Retina (tissue), 1 donor: ENCODE data around the gene FOXP4.

ENCODE experiments used
- DNase-seq: peaks from one replicate; pipeline ENCODE4 v3.0.0-alpha.2; 2016

FOXP4 gene

DNA sequence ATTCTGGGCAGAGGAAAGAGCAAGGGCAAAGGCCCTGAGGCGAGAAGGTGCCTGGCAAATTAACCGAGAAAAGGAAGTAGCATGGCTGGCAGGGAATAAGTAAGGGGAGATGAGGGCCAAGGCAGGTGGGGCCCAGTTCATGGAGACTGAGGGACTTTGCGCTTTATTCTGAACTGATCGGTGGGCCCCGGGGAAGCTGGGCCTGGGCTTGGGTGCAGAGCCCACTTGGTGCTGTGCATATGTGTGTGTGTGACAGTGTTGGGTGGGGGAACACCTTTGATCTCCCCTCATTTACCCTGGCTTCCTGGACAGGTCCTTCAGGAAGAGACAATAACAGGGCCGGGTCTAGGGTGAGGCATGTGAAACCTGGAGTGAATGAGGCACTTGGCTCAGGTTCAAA lies 89.2 kb downstream of the FOXP4 start:
- DNase-seq: no peak

DNA sequence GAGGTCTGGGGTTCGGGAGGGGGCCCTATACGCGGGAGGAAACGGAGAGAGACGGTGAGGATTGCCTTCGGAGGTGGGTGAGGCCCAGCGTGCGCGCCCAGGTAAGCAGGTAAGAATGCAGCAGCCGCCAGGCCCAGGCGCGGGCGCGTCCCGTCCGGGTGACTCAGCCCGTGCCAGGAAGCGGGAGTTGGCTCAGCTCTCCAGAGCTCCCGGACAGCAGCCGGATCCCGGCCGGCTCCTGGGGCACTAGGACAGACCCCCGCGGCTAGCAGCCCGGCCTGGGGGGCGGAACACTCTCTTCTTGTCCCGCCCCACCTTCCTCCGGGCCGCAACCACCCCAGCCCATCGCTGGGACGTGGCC lies 90.6 kb downstream of the FOXP4 start:
- DNase-seq: no peak

DNA sequence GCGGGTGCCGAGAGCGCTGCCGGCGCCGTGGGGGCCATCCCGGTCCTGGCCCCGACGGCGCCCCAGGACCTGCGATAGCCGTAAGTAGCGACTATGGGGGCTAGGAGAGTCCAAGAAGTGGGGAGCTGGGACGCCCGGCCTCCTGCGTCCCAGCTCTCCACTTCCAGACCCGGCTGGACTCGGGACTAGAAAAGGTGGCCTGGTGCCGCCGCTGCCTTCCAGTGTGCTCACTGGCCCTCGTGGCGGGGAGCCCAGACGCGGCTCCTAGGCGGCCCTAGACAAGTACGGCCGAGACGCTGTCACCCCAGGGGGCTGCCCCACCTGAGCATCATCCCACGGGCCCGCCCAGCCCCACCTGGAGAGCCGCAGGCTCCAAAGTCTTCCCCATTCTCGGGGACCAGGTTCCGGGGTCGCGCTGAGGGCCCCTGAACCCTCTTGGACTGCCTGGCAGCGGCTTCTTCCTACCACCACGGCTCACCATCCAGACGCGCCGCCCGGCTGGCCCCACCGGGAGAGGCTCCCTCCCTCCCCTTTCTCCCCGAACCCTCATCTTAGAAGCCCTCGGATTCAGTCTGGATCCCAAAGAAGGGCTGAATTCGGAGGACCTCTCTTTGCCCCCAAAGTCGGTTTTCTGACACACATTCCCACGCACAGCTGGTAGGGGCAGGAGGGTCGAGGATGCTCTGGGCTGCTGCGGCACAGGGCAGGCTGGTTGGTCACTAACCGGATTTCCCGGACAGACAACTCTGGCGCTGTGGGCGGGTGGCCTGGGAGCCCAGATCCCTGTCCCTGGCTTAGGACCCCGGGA lies 91.2 kb downstream of the FOXP4 start:
- peak; percentile 62 for DNase-seq

DNA sequence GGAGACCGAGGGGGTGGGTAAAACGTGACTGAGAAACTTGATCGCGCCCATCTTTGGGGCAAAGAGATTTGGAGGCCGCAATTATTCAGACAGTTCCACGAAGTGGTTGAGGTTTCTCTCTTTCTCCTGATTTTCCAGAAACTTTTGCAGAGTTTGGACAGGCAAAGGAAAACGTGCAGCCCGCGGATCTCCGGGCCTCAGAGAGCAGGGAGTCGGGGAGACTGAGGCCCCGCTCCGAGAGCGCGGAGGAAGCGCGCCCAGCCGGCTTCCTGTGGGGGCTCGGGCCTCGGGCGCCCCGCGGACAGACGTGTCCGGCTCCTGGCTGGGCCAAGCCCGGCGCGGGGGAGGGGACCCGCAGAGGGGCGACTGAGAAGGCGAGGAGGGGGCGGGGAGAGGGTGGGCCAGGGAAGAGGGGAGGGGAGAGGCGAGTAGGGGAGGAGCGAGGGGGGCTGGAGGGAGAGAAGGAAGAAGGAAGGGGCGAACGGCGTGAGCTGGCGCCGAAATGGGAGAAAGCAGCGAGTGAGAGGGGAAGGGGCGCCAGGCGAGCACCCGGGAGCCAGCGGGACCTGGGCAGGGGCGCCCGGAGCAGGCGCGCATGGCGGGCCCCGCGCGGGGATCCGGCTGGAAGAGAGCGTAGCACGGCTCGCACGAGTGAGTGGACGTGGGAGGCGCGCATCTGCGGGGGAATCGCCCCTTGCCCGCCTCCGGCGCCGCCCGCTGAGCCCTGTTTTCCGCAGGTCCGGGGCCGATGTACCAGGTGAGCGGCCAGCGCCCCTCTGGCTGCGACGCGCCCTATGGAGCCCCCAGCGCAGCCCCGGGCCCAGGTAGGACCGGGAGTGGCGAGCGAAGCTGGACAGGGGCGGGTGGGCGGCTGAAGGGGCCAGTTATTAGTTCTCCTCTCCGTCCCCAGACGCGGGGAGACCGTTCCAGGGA lies 92.1 kb downstream of the FOXP4 start, which contains the start of gene MDFI:
TSS of gene MDFI (plus strand) at position 467 of the 933 bp plus-strand sequence. CDS start at position 749, 282 bp downstream.
- DNase-seq: peak; percentile 63

DNA sequence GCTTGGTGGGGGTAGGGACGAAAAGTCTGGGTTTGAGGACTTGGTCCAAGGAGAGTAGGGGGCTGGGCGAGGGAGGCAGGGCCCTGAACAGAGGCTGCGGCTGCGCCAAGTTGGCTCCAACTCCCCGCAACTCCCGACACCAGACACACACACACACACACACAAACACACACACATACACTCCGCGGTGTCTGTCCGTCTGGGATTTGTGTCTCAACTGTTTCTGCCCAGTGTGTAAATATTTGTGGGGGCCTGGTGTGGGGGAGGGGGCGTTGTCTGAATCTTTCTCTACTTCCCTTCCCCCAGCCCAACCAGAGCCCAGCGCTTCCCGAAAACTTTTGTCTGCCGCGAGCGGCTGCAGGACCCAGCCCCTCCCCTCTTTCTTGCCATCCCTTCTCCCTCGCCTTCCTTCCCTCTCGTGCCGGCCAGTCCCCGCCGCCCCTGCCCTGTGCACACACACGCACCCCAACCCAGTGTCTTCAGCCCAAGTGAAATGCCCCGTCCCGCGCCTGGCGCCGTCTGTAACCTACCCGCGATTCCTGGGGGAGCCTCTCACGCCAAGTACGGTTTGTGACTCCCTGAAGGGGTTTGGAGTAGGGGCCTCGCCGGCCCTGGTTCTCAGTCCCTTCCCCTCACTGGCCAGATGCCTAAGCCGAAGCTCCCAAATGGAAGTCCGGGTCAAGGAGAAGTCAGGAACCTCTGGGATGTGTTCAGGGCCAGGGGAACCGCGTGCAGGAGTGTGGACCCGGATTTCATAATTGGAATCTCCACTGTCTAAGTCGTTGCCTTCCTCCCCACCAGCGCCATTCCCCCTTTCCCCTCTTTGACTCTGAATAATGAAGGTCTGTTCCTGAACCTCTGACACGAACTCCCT lies 93.0 kb downstream of the FOXP4 start:
- peak; percentile 65 for DNase-seq

DNA sequence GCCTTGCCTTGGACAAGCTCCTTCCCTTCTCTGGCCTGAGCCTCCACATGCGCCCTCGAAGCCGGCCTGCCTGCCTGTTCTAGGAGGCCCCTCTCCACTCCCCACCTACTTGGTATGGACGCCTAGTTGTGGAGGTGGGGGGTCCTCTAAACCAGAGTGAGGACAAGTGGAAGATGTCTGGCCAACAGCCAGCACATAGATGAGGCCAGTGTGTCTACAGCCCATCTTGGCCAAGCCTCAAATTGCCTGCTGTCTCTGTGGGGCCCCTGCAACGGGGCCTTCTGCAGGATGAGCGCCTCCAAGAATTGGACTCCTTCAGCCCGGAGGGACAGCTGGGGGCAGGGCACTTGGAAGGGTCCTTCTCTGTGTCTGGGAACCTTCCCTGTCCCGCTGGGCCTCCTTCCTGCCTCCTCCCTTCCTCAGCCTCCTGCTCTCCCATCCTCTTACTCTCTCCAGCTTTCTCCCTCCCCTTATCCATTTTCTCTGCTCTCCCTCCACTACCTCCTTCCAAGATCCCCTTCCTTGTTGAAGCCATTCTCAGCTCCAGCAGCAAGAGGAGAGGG lies 93.7 kb downstream of the FOXP4 start:
- peak; percentile 55 for DNase-seq

DNA sequence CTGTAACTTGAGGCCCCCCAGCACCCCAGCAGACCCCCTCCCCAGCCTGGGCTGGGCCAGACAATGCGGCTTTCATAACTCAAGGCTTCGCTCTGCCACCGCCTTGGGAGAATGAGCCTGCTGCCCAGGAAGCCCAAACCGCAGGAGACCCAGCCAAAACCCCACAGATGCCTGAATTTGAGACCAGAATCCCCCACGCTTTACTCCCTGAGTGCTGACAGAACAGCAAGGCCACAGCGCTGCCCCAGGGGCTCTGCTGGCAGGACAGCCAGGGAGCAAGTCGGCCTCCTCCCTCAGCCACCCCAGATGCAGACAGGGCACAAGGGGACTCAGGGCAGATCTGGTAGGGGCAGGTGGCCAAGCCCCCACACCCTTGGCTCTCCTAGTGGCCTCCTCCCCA lies 94.2 kb downstream of the FOXP4 start:
- DNase-seq: no peak

DNA sequence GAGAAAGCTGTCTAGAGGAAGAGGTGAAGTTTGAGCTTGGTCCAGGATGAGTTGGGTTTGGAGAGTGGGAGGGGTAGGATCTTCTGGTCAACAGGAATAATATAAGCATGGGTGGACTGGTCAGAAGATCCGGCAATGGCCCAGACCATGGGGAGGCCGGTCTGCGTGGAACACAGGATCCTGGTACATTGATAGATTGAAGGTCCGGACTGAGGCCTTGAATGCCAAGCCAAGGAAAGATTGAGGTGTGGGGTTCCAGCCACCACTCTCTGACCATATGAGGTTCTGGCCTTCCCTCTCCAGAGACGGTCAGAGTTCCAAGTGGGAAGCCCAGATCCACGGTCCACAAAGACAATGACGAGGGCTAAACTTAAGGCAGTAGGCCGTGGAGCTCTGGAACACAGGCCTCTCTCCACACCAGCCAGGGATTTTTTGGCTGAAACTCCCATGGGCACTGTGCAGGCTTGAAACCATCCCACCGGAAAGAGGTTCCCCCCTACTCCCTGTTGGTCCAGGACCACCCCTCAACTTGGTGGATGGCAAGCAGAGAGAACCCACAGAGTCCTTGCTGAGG lies 95.3 kb downstream of the FOXP4 start:
- no peak for DNase-seq

DNA sequence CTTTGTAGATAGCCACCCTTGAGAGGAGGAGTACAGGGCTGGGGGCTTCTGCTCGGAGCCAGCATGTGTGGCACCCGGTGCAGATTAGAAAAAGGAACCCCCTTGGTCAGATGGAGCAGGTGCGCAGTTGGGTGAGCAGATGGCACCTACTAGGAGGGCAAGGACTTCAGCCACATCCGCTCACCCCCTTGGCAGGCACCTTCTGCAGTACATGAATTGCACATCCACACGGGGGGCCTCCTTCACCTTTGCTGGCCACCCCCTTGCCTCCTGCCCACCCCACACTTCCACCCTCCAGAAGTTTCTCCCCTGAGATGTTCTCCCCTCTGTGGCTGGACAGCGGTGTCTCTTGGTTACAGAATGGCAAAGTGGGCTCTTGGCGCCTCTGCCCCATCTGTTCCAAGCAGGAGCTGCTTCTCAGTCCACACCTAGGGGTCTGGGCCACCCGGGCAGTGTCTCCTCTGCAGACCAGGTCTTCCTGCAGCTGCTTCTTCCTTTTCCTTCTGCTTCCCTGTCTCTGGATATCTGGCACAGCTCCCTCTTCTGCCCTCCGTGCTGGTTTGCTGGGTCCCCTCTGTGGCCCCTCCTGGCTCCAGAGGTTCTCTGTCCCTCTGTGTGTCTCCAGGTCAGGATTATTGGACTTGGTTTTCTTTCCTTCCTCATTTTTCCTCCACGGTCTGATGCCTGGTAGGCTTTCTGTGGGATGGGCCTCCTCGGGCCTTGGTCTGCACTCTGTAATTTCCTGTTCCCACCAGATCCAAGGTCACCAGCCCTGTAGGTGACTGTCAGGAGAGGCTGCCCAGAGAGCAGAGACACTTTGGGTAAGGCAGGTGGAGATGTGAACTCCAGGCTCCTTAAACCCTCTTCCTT lies 96.1 kb downstream of the FOXP4 start:
- DNase-seq: no peak

DNA sequence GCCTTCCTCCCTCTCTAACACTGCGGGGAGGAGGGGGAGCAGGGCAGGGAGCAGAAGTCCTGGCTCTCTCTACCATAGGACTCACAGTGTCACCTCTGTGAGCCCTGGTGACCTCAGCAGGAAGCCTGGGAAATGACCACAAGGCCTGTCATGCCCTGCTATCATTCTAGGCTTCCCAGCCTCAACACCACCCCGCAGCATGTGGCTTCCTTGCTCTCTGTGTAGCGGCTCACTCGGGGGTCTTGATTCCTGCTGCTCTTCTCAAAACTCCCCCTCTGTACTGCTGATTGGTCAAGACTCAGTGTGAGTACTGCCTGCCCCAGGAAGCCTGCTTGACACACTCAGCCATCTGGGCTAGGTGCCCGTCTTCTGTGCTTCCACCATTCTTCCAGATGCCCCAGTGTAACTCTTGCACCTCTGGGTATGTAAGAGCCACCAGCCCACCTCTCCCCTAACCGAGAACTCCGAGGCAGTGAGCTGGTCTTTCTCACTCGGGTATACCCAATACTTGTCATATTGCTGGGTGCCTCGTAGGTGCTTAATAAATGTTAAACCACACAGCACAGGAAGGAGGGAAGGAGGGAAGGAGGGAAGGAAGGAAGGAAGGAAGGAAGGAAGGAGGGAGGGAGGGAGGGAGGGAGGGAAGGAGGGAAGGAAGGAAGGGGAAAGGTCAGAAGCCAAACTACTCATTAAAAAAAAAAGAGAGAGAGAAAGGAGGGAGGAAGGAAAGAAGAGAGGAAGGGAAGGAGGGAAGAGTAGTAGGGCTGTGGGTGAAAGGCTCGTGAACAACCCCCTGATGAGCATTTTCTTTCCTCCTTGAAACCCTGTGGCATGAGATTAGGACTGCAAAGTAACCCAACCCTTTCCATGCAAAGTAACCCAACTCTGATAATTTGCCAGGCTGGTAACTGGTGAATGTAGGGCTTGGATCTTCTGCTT lies 97.0 kb downstream of the FOXP4 start:
- no peak for DNase-seq

DNA sequence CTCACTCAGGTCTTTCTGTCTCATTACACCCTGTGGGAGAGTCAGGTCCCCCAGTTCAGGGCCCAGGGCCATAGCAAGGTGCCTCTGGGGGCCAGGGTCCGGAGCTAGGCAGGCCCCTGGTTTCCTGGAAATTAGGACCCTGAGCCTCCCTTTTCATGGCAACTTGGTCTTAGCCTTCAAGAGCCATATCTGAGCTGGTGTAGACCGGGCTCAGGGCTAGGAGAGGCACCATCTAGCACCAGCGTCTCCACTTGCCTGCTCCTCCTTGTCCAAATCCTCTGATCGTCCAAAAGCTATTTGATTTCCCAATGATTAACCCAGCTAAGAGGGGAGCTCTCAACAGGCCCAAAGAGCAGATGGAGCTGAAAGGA lies 97.7 kb downstream of the FOXP4 start:
- no peak for DNase-seq

DNA sequence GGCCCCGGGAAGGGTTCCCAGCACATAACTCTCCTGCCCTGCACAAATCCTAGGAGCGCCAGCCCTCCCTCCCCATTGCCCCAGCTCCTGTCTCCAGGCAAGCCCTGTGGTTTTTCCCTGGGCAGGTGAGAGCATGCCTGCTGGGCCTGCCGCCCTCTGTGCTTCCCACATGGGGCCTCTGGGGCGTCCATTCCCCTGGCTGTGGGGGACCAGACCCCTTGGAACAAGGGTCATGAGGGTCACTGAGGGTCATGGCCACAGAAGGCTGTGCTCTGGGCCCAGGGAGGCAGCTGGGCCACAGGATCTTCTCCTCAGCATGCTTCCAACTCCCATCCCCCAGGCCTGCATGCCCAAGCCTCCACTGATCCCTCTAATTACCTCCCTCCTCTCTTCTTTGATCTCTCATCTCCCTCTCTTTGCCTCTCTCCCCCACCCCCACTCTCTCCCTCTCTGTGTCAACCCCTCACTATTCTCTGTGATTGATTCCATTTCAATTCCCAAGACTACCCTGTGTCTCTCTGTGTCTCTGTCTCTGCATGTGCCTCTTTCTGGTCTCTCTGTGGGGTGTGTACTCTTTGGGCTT lies 98.2 kb downstream of the FOXP4 start:
- peak; percentile 62 for DNase-seq

DNA sequence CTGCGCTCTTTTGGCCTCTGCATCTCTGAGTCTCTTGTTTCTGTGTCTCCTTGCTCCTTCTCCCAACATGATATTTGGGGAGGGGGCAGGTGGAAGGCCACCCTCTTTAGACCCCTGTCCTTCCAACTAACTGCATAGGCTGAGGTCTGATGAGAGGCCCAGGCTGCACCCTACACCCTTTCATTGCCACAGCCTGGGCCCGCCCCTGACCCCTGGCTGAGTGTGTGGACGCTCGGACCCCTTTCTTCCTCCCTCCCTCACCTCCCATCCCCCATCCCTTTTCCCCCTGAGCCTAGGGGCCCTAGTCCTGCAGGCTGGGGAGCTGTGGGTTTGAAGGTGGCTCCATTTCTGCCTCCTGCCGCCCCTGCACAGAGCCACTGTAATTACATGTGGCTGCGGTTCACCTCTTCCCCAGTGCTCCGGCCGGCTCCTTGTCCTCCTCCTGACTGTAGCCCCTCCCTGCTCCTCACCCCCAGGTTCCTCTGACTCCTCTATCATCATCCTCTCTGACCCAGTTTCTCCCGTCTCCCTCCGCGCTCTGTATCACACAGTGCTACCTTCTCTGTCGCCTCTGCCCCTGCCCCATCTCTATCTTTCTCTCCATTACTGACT lies 98.9 kb downstream of the FOXP4 start:
- peak; percentile 58 for DNase-seq

DNA sequence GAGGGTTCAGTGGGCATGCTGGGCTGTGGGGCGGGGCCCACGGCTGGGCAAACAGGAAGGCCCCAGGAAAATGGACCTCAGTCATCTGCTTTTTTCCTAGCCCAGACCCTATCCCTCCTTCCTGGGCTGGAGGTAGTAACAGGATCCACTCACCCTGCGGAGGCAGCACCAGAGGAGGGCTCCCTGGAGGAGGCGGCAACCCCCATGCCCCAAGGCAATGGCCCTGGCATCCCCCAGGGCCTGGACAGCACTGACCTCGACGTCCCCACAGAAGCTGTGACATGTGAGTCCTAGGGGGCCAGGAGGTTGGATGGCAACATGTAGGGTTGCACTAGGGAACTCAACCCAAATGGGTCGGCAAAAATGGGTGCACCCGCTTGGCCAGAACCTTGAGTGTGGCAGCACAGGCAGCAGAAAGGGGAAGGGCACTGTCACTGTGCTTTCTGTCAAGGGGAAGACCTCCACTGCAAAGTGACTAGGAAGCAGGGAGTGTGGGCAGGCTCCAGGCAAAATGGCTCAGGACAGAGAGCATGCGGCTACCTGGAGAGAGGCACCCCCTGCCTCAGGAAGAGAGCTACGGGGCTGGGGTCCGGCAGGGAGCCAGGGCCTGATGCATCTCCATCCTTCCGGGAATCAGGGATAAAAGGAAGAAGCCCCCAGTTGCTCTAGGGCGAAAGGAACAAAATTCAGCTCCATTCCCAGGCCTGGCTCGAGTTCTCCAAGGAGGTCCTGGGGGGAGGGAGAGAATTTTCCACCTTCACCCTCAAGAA lies 100.0 kb downstream of the FOXP4 start:
- DNase-seq: no peak

DNA sequence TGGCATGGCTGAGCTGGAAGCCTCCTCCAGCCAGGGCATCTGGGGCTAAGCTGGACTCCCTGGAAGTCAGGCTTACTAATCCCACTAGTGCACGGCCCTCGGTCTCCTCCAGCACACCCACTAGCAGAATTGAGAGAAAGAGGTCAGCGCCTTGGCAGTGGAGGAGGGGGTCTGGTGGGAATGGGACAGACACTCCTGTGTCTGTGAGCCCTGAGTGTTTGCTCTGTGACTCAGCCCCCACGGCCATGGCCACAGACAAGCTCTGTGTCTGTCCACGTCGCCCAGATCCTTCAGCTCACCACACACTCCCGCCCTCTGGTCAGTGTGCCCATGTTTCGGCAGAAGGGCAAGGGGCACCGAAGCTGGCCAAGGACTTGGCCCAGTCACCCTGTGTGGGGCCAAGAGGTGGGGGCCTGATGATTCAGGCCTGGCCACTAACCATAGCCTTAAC lies 100.9 kb downstream of the FOXP4 start:
- DNase-seq: no peak

DNA sequence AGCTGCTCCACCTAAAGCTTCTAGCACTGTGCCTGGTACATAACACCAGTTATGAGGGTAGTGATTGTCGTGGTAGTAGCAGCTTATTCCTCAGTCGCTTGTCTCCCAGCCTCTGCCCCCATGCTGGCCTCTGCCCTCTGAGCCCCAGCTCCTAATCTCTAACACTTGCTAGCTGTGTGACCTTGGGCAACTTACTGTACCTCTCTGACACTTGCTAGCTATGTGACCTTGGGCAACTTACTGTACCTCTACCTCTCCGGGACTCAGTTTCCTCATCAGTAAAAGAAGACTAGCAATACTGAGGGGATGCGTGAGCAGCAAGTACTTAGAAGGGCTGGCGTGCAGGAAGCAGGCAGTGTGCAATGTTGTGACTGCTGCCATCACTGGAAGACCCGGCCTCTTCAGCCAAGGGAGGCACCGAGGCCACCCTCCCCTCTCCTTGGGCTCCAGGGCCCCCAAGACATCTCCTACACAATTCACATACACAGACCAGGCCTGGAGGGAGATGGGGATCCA lies 101.9 kb downstream of the FOXP4 start:
- DNase-seq: no peak

DNA sequence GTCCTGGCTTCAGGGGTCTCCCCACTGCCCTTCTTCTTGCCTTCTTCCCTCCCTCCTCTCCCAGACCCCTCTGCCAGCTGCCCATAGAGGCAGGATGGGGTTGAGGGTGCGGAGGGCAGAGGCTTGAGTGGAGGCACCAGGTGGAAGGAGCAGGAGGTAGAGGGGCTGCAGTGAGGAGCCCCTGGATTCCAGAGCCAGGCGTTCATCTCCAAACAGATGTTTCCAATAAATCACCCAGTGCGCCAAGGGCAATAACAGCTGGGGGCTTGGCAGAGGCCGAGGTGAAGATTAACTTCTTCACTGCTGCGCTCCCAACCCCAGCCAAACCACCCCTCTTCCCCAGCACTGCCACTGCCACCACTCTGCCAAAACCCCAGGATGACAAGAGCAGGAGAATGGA lies 102.7 kb downstream of the FOXP4 start:
- no peak for DNase-seq

DNA sequence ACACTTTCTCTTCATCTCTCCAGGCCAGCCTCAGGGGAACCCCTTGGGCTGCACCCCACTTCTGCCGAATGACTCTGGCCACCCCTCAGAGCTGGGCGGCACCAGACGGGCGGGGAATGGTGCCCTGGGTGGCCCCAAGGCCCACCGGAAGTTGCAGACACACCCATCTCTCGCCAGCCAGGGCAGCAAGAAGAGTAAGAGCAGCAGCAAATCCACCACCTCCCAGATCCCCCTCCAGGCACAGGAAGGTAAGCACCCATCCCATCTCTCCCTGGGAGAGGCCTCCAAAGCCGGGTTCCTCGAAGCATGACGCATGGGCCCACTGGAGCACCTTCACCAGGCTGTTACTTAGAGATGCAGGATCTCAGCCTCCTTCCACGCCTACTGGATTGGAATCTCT lies 103.4 kb downstream of the FOXP4 start:
- no peak for DNase-seq
